K562 (cell line): ENCODE results near the gene COX6A1. TPM values are rescaled to one million over a fixed set of nuclear protein-coding genes. Genes with fewer than 3 reads are reported as not detected.

Experiments
- CSDE1 ChIP-seq, 2 experiments: fragments of 450-650 bp; IDR thresholded peaks; 2 replicates each; pipeline ENCODE4 v1.6.1; 2016; ENCODE audit warnings: mild to moderate bottlenecking in 1 of 2
- GTF2F1 ChIP-seq: IDR thresholded peaks from 2 replicates; pipeline ENCODE4 v1.6.1; 2011; ENCODE audit warnings: low read depth, low read length, improper control_type of control experiment
- MEF2A ChIP-seq: IDR thresholded peaks from 2 replicates; pipeline ENCODE4 v1.6.1; 2011; ENCODE audit warnings: low read depth, mild to moderate bottlenecking, low read length, moderate library complexity; ENCODE audit not compliant: control insufficient read depth
- MYNN ChIP-seq, 2 experiments: sonication (generic); formaldehyde crosslinking in 1 of 2; IDR thresholded peaks; 2 replicates each; pipeline versions ENCODE4 v1.5.0 to v1.6.1; 2016 to 2020; ENCODE audit warnings: antibody characterized with exemption in 1 of 2, missing genetic modification reagents in 1 of 2
- NR2C2 ChIP-seq, 2 experiments: fragments of 200-800 bp in 1 of 2; sonication (Bioruptor generic) in 1 of 2; sonication (generic) in 1 of 2; formaldehyde crosslinking in 1 of 2; IDR thresholded peaks; 2 replicates each; pipeline versions ENCODE4 v1.6.1 to v1.8.0; 2016 to 2022; ENCODE audit warnings: mild to moderate bottlenecking in 1 of 2, missing compliant biosample characterization in 1 of 2, missing genetic modification characterization in 1 of 2, missing genetic modification reagents in 1 of 2
- OTX1 ChIP-seq: fragments of 450-650 bp; formaldehyde crosslinking; IDR thresholded peaks from 2 replicates; pipeline ENCODE4 v1.4.0; 2022; ENCODE audit warnings: mild to moderate bottlenecking
- RBBP5 ChIP-seq: fragments of 200-600 bp; sonication (generic); IDR thresholded peaks from 2 replicates; pipeline ENCODE4 v1.6.1; 2012; ENCODE audit warnings: borderline replicate concordance, mild to moderate bottlenecking, low read length, control low read depth, inconsistent platforms; ENCODE audit not compliant: insufficient read depth, poor library complexity, severe bottlenecking
- SMAD3 ChIP-seq: fragments of 450-650 bp; formaldehyde crosslinking; conservative IDR thresholded peaks from 2 replicates; pipeline ENCODE4 v1.4.0; 2020; ENCODE audit warnings: mild to moderate bottlenecking
- TBL1XR1 ChIP-seq, 2 experiments: IDR thresholded peaks; 2 replicates each; pipeline ENCODE4 v1.6.1; 2012; ENCODE audit warnings: improper control_type of control experiment in 2 of 2, low read length in 2 of 2, mild to moderate bottlenecking in 1 of 2
- ZNF146 ChIP-seq: IDR thresholded peaks from one replicate; pipeline ENCODE4 v1.6.1; 2018; ENCODE audit warnings: missing compliant biosample characterization; ENCODE audit not compliant: unreplicated experiment
- ZNF263 ChIP-seq: sonication (generic); formaldehyde crosslinking; IDR thresholded peaks from 2 replicates; pipeline ENCODE4 v1.8.0; 2022; ENCODE audit warnings: mild to moderate bottlenecking, missing genetic modification reagents, borderline replicate concordance
- polyA plus RNA-seq, 8 experiments: library from polyadenylated mRNA; depleted of rRNA in 4 of 8; stranded (reverse) in 5 of 8; unstranded in 3 of 8; fragments of >200 nt; fragmentation: Nextera tagmentation in 2 of 8; fragmentation: Illumina TruSeq in 1 of 8; extraction: Ambion mirVana in 2 of 8; extraction: Trizol in 1 of 8; gene quantifications; 2 replicates each; pipeline versions ENCODE4 v1.2.1 to v1.2.3, GENCODE V29; 2011 to 2014; ENCODE audit warnings: inconsistent platforms in 1 of 8, missing spikeins in 1 of 8
- total RNA-seq, 7 experiments: library from RNA; depleted of rRNA in 6 of 7; stranded (reverse); fragments of >200 nt in 6 of 7; fragmentation: Illumina TruSeq in 2 of 7; extraction: Trizol in 2 of 7; gene quantifications; 2 replicates each; pipeline versions ENCODE4 v1.2.1 to v1.2.3, GENCODE V29; 2011 to 2021; ENCODE audit warnings: low replicate concordance in 1 of 7
- TF ChIP-seq, protein P1 (sequence below): sonication (generic); formaldehyde crosslinking; IDR thresholded peaks from 2 replicates; pipeline ENCODE4 v1.8.0; 2022; ENCODE audit warnings: mild to moderate bottlenecking, missing genetic modification reagents
- TF ChIP-seq, protein P2 (sequence below): fragments of 250-450 bp; sonication (Bioruptor Pico); IDR thresholded peaks from 2 replicates; pipeline ENCODE4 v1.4.0; 2020
- TF ChIP-seq, protein P3 (sequence below), 2 experiments: fragments of 450-650 bp; IDR thresholded peaks; 2 replicates each; pipeline ENCODE4 v1.6.1; 2018; ENCODE audit warnings: mild to moderate bottlenecking in 2 of 2, low read depth in 1 of 2; ENCODE audit not compliant: partially characterized antibody in 2 of 2
- TF ChIP-seq, protein P4 (sequence below): sonication (generic); formaldehyde crosslinking; IDR thresholded peaks from 2 replicates; pipeline ENCODE4 v1.8.0; 2022; ENCODE audit warnings: mild to moderate bottlenecking, missing genetic modification reagents

Gene COX6A1
- total and polyA plus RNA-seq, 9 of the 15 experiments (the other 6 are each of a cell fraction or from before 2014, with no cell fraction given): 414 to 4,142 (median 931) TPM

DNA sequence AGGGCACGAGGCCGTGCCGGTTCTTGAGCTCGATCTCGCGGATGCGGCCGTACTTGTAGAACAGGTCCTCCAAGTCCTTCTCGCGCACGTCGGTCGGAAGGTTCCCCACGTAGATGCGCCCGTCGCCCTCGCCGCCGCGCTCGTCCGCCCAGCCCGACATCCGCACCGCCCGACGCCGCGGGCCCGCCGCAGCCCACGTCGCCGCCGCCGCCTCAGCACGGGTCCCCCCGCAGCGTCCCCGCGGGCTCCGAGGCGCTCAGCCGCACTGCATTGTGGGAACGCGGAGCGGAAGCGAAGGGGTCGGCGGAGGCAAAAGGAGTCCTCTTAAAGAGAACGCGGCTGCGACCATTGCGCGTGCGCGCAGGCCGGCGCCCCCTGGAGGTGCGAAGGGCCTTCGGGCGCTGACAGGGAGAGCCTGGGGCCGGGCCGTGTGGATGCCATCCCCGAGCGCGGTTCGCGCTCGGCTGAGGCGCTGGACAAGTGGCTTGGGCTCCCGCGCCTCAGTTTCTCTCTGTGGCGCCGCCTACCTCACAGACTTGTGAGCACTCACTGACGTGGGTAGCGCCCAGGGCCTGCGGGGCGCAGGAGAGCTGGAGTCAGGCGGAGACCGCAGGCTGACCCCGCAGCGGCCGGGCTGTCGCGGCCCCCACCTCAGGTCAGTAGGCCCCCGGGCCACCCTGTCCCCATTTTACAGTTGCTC, 31.7 kb downstream of the COX6A1 start, which contains the start of gene SRSF9 (continued):
- TF ChIP-seq ZNF263 (CRISPR knock-in tag) (no peak), CSDE1 (IDR thresholded peaks at IDR 0.05) (no peak), MEF2A (no peak), GTF2F1 (no peak), SMAD3 (no peak), TBL1XR1 (IDR thresholded peaks at IDR 0.05; ENCODE audit: low read length in 2 of 2) (no peak), OTX1 (CRISPR knock-in tag) (no peak), ZNF146 (CRISPR knock-in tag) (no peak), MYNN (IDR thresholded peaks at IDR 0.05) (no peak), MYNN (CRISPR knock-in tag; IDR thresholded peaks at IDR 0.05) (no peak), NR2C2 (CRISPR knock-in tag; IDR thresholded peaks at IDR 0.05) (peak; percentile 20; the same call in 1 of the 2 replicates), NR2C2 (tag; IDR thresholded peaks at IDR 0.05) (peak; percentile 84), RBBP5 (peak; percentile 76)
- TF ChIP-seq, protein P1, sequence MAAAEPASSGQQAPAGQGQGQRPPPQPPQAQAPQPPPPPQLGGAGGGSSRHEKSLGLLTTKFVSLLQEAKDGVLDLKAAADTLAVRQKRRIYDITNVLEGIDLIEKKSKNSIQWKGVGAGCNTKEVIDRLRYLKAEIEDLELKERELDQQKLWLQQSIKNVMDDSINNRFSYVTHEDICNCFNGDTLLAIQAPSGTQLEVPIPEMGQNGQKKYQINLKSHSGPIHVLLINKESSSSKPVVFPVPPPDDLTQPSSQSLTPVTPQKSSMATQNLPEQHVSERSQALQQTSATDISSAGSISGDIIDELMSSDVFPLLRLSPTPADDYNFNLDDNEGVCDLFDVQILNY (CRISPR knock-in tag): no peak
- TF ChIP-seq, protein P2, sequence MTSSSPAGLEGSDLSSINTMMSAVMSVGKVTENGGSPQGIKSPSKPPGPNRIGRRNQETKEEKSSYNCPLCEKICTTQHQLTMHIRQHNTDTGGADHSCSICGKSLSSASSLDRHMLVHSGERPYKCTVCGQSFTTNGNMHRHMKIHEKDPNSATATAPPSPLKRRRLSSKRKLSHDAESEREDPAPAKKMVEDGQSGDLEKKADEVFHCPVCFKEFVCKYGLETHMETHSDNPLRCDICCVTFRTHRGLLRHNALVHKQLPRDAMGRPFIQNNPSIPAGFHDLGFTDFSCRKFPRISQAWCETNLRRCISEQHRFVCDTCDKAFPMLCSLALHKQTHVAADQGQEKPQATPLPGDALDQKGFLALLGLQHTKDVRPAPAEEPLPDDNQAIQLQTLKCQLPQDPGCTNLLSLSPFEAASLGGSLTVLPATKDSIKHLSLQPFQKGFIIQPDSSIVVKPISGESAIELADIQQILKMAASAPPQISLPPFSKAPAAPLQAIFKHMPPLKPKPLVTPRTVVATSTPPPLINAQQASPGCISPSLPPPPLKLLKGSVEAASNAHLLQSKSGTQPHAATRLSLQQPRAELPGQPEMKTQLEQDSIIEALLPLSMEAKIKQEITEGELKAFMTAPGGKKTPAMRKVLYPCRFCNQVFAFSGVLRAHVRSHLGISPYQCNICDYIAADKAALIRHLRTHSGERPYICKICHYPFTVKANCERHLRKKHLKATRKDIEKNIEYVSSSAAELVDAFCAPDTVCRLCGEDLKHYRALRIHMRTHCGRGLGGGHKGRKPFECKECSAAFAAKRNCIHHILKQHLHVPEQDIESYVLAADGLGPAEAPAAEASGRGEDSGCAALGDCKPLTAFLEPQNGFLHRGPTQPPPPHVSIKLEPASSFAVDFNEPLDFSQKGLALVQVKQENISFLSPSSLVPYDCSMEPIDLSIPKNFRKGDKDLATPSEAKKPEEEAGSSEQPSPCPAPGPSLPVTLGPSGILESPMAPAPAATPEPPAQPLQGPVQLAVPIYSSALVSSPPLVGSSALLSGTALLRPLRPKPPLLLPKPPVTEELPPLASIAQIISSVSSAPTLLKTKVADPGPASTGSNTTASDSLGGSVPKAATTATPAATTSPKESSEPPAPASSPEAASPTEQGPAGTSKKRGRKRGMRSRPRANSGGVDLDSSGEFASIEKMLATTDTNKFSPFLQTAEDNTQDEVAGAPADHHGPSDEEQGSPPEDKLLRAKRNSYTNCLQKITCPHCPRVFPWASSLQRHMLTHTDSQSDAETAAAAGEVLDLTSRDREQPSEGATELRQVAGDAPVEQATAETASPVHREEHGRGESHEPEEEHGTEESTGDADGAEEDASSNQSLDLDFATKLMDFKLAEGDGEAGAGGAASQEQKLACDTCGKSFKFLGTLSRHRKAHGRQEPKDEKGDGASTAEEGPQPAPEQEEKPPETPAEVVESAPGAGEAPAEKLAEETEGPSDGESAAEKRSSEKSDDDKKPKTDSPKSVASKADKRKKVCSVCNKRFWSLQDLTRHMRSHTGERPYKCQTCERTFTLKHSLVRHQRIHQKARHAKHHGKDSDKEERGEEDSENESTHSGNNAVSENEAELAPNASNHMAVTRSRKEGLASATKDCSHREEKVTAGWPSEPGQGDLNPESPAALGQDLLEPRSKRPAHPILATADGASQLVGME (CRISPR knock-in tag): 0 out of 2 replicates have a peak, but pooled peaks have one; percentile 62
- TF ChIP-seq, protein P3, sequence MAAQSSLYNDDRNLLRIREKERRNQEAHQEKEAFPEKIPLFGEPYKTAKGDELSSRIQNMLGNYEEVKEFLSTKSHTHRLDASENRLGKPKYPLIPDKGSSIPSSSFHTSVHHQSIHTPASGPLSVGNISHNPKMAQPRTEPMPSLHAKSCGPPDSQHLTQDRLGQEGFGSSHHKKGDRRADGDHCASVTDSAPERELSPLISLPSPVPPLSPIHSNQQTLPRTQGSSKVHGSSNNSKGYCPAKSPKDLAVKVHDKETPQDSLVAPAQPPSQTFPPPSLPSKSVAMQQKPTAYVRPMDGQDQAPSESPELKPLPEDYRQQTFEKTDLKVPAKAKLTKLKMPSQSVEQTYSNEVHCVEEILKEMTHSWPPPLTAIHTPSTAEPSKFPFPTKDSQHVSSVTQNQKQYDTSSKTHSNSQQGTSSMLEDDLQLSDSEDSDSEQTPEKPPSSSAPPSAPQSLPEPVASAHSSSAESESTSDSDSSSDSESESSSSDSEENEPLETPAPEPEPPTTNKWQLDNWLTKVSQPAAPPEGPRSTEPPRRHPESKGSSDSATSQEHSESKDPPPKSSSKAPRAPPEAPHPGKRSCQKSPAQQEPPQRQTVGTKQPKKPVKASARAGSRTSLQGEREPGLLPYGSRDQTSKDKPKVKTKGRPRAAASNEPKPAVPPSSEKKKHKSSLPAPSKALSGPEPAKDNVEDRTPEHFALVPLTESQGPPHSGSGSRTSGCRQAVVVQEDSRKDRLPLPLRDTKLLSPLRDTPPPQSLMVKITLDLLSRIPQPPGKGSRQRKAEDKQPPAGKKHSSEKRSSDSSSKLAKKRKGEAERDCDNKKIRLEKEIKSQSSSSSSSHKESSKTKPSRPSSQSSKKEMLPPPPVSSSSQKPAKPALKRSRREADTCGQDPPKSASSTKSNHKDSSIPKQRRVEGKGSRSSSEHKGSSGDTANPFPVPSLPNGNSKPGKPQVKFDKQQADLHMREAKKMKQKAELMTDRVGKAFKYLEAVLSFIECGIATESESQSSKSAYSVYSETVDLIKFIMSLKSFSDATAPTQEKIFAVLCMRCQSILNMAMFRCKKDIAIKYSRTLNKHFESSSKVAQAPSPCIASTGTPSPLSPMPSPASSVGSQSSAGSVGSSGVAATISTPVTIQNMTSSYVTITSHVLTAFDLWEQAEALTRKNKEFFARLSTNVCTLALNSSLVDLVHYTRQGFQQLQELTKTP (IDR thresholded peaks at IDR 0.05; ENCODE audit: low read depth in 1 of 2, partially characterized antibody in 2 of 2): no peak
- TF ChIP-seq, protein P4, sequence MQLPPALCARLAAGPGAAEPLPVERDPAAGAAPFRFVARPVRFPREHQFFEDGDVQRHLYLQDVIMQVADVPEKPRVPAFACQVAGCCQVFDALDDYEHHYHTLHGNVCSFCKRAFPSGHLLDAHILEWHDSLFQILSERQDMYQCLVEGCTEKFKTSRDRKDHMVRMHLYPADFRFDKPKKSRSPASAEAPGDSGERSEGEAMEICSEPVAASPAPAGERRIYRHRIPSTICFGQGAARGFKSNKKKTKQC (CRISPR knock-in tag): peak; percentile 75; the same call in 1 of the 2 replicates
